ENCODE measurements around the gene LRRC9. TPM values are rescaled to one million over a fixed set of nuclear protein-coding genes. Genes with fewer than 3 reads are reported as not detected.

LRRC9 gene
- total and polyA plus RNA-seq, 10 of the 15 experiments (the other 5 are each of a cell fraction or from before 2014, with no cell fraction given), result not detected

- TF ChIP-seq NKRF (conservative IDR thresholded peaks at IDR 0.05) (no peak), CBX5 (IDR thresholded peaks at IDR 0.05; ENCODE audit: low read depth) (no peak), NFYB (IDR thresholded peaks at IDR 0.05; ENCODE audit: insufficient read depth, low read depth, low read length) (no peak), RUNX3 (IDR thresholded peaks at IDR 0.05; ENCODE audit: low read length) (no peak)
These were observed 187.5 kb downstream of the LRRC9 start (continued) for GRCh38 chr14:60107477-60107876.

GRCh38 chr14:60111732-60112131, 191.8 kb downstream of the LRRC9 start:
- WGBS (ENCODE audit: insufficient coverage, insufficient replicate concordance, low lambda C conversion rate, missing lambda C conversion rate), result 97% methylated on average over 2 of the region's 2 CpGs
- no peaks in the 10 kb centered on the region for H3K4me1 ChIP-seq (ENCODE audit: control insufficient read depth, insufficient read depth, low read length)
- TF ChIP-seq ATF7 (IDR thresholded peaks at IDR 0.05; ENCODE audit: low read depth), result peak; percentile 29; the same call in 1 of the 2 replicates
- TF ChIP-seq ZNF24 (IDR thresholded peaks at IDR 0.05), result peak; percentile 61; the same call in 1 of the 2 replicates
- TF ChIP-seq SRF (IDR thresholded peaks at IDR 0.05; ENCODE audit: low read depth in 2 of 2, low read length in 2 of 2), result no peak
- TF ChIP-seq RELA (IDR thresholded peaks at IDR 0.05; ENCODE audit: borderline replicate concordance, partially characterized antibody), result no peak
- TF ChIP-seq CBFB (IDR thresholded peaks at IDR 0.05; ENCODE audit: low read depth), result no peak
- peak; percentile 13; the same call in 1 of the 2 replicates for TF ChIP-seq JUNB (IDR thresholded peaks at IDR 0.05)
- no peak for TF ChIP-seq CHD4 (IDR thresholded peaks at IDR 0.05)
- no peak for TF ChIP-seq CREM (IDR thresholded peaks at IDR 0.05; ENCODE audit: low read depth)
- TF ChIP-seq MAX (IDR thresholded peaks at IDR 0.05; ENCODE audit: low read depth, low read length), result no peak
- no peak for TF ChIP-seq SPI1 (IDR thresholded peaks at IDR 0.05; ENCODE audit: borderline replicate concordance, insufficient read depth, low read depth, low read length)
- no peak for TF ChIP-seq SIX5 (IDR thresholded peaks at IDR 0.05; ENCODE audit: low read depth, low read length, severe bottlenecking)
- no peaks in the 10 kb centered on the region for H3K27me3 ChIP-seq (replicated peaks in 1 of 2; ENCODE audit: control insufficient read depth in 2 of 2, insufficient read depth in 2 of 2, low read length in 1 of 2)
- H3K4me3 ChIP-seq, result no peak overlapping the region
- no peaks in the 10 kb centered on the region for H3K9me3 ChIP-seq (replicated peaks; ENCODE audit: control insufficient read depth, insufficient read depth, low read length)
- POLR2A ChIA-PET, result no interaction called here
- no peak for DNase-seq (ENCODE audit: low read depth, low spot score)
- intact Hi-C loops (cut with micrococcal nuclease; ENCODE audit: unreplicated experiment) (no loop called here), in situ Hi-C loops (cut with MboI) (no loop called here)
- RAD21 ChIA-PET (ENCODE audit: unreplicated experiment), result no interaction called here
- H2AFZ ChIP-seq (ENCODE audit: control insufficient read depth, low read depth, low read length), result no peak overlapping the region
- peaks cover 0 to 12% of the 10 kb centered on the region in 2 experiments; a peak in 2 of 4 replicates for H3K36me3 ChIP-seq (ENCODE audit: control insufficient read depth in 2 of 2, insufficient read depth in 2 of 2, low read length in 1 of 2)
- peak; percentile 77 for ATAC-seq
- H3K79me2 ChIP-seq (ENCODE audit: control insufficient read depth, insufficient read depth, low read length), result no peaks in the 10 kb centered on the region; the same call in none of the 2 replicates
- H3K4me2 ChIP-seq (ENCODE audit: control insufficient read depth, insufficient read depth), result no peak overlapping the region
- CTCF ChIA-PET, result interaction anchor here (0.8 kb wide), 1 partner anchor 148 kb away, joined by 3 read pairs; no protein-coding TSS in a partner anchor
- SMC1A ChIA-PET (ENCODE audit: uncharacterized antibody, unreplicated experiment), result interaction anchor here (0.8 to 1.1 kb wide), 4 partner anchors 15 to 72 kb away, joined by 3 to 4 read pairs (median 4); no protein-coding TSS in a partner anchor
- BruUV-seq (replicated peaks), result no TSS peak
- no peaks in the 10 kb centered on the region for H4K20me1 ChIP-seq (ENCODE audit: control insufficient read depth, insufficient read depth)
- H3K27ac ChIP-seq (ENCODE audit: control insufficient read depth, insufficient read depth), result no peak overlapping the region
- FAIRE-seq, result no peak
- no peak overlapping the region for H3K9ac ChIP-seq (ENCODE audit: control insufficient read depth, insufficient read depth, low read length)
